HK-2 (cell line): ENCODE measurements around the gene MTHFD1L.
"Not testable (repeated sequence)": the region's sequence is repeated elsewhere in the genome, so short reads cannot be mapped to it uniquely, and the experiment has no call there.

Experiments used
- DNase-seq: peaks from one replicate; pipeline ENCODE4 v3.0.0-alpha.2; 2018; ENCODE audit not compliant: unreplicated experiment

The MTHFD1L gene

GRCh38 chr6:151123641-151124040 lies 258.1 kb downstream of the MTHFD1L start:
- DNase-seq: not testable (repeated sequence)

DNA sequence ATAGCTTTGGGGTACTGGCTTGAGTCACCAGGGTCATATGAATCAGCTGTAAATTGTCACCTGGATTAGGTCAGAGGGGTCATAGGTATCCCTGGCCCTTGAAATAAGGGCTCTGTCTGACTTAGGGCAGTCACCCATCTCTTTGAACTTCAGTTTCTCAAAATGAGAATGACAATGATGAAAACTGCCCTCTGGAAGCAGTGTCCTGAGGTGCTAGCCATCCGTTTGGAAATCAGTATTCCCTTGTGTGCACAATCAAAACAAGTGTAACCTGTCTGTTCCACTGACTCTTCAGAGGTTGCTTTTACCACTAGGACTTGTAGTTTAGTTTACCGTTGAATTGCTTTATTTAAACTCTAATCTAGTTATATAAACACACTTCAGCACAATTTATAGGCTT lies 259.7 kb downstream of the MTHFD1L start:
- not testable (repeated sequence) for DNase-seq

DNA sequence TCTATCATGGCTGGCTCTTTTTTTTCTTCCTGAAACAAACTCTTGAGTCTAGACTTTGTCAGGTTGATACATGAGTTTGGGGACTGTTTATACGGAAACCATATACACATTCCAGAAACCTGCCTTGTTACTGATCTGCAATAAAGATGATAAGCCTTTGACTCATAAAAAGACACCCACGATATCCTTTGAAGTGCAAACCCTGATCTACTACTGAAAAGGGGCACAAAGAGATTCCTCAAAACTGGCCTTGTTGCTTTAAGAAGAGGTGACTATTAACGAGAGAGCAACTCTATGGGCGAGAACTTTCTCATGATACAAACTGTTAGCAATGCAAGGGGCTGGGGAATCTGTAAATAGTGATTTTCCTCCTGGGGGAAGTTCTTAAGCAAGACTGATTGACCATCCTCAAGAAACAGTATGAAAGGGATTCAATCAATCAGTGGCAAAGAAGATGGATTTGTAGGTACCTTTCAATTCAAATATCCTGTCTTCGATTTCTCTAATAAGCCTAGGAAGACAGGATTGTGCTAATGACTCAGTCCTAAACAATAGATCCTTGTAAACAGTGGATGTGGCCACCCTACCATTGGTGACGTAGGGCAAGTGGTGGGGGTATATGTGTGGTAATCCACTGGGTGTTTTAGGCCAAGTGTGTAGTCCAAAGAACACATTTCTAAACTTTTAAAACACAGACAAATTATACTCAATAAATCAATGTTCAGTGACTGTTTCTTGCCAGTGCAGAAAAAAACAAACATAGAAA lies 260.3 kb downstream of the MTHFD1L start:
- DNase-seq: not testable (repeated sequence)

GRCh38 chr6:151126417-151126724 lies 260.9 kb downstream of the MTHFD1L start:
- not testable (repeated sequence) for DNase-seq

DNA sequence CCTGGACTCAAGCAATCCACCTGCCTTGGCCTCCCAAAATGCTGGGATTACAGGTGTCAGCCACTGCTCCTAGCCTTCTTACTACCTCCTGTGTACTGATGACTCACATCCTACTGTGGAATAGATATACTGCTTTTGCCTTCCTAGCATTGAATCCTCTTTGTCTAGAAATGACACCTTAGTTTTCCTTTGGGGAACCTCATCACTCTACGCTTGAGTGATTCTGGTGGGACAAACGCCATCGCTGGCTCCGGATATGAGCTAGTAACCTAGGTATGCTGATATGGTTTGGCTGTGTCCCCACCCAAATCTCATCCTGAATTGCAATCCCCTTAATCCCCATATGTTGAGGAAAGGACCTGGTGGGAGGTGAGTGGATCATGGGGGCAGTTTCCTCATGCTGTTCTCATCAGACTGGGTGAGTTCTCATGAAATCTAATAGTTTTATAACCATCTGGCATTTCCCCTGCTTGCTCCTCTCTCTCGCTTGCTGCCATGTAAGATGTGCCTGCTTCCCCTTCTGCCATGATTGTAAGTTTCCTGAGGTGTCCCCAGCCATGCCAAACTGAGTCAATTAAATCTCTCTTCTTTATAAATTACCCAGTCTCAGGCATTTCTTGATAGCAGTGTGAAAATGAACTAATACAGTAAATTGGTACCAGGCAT lies 261.8 kb downstream of the MTHFD1L start:
- not testable (repeated sequence) for DNase-seq

GRCh38 chr6:151128763-151129370 lies 263.4 kb downstream of the MTHFD1L start:
- no peak for DNase-seq

DNA sequence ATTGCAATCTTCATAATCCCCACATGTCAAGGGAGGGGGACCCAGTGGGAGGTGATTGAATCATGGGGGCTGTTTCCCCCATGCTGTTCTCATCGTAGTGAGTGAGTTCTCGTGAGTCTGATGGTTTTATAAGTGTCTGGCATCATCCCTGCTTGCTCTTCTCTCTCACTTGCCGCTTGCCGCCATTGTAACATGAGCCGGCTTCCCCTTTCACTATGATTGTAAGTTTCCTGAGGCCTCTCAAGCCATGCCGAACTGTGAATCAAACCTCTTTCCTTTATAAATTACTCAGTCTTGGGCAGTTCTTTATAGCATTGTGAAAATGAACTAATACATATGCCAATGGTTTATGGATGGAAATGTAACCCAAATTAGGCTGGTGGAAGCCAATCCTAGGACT lies 264.8 kb downstream of the MTHFD1L start:
- DNase-seq: no peak

DNA sequence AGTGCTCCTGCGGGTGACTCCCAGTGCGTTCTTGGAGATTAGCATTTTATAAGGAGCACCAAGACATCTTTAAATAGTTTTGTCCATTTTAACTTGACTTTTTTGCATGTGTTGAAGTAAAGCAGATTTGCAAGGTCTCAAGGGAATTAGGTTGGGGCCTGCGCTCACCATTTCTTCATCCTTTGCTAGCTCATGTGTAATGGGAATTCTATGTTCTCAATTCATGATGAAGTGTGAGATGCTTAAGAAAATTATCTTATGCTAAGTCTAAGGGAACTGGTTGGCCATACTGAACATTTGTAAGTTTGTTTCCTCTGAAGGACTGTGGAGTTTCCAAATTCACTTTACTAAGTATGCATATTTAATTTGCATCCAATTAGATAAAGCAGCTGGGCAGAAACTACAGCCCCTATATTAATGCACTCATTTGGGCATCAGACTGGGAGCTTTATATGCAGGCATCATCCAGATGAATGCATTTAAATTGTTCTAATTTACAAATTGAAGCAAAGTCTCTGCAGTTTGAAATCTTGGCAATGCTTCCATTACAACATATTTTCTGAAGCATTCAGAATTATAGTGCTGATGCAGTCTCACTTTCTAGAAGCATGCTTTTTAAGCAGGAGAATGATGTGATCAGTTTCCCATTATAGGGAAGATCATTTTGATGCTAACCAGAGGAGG lies 266.0 kb downstream of the MTHFD1L start:
- DNase-seq: no peak

DNA sequence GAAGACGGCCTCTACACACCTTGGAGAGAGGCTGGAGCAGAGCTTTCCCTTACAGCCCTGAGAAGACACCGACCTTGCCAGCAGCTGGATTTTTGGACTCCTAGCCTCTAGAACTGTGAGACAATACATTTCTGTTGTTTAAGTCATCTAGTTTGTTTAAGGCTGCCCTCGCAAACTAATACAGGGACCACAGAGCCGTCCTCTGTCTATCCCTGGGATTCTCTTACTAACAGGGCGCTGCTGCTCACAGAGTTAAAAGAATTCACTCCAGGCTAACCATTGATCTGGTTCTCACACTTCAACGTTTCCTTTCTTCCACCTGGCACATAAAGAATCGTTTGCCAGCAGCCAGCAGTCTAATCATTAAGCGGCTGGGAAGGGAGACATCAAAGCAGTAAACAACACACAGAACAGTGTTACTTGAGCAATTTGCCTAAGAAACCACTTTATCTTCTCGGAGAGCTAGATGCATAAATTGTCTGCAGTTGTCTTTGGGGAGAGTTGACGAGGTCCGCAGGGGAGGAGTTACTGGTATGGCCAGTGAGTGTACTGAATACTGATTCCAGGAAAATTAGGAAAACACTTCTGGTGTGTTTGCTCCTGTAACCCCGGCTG lies 270.7 kb downstream of the MTHFD1L start:
- DNase-seq: no peak

DNA sequence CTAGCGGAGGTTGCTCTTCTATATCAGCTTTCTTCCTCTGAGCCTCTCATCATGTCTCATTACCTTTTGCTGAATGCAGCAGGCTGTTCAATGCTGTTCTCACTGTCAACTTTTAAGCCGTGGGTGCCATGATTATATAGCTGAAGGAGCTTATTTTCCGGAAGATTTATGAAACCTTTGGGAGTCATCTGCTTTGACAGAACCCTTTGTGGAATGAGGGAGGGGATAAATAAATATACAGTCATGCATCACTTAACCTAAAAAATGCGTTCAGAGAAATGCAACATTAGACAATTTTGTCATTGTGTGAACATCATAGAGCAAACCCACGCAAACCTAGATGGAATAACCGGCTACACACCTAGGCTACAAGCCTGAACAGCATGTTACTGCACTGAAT lies 272.0 kb downstream of the MTHFD1L start:
- DNase-seq: no peak

- DNase-seq: no peak
Observed at GRCh38 chr6:151139524-151139923, 274.0 kb downstream of the MTHFD1L start.

DNA sequence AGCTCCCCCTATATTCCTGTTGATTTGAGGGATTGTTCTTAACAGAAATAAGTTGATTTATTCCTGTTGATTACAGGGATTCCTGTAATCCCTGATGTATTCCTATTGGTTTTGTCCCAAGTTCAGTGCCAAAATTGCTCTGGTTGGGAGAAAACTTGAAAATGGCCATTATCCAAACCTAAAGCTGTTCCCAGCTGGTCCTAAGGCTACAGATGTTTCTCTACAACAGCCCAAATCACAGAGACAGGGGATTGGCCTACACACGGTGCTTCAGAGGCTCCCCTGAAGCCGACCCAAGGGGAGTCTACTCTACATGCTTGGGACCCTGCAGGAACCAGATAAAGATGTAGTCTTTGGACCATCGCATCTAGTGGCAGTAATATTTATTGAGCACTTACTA lies 275.3 kb downstream of the MTHFD1L start:
- no peak for DNase-seq

DNA sequence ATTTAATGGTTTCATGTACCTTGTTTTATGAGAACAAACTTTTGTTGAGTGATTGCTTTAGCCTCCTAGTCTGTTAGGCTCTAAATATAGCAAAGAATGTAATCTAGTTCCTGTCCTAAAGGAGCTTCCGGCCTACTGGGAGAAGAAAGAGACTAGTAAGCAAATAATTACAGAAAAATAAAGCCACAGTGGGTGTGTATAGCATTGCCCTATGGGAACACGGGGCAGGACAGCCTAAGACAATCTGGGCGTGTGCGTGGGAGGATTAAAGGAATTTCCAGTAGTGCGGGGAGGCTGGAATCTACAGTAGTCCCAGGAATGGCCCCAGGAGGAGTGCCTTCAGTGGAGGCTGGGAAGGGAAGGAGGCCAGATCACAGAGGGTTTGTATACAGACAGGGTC lies 276.2 kb downstream of the MTHFD1L start:
- no peak for DNase-seq

DNA sequence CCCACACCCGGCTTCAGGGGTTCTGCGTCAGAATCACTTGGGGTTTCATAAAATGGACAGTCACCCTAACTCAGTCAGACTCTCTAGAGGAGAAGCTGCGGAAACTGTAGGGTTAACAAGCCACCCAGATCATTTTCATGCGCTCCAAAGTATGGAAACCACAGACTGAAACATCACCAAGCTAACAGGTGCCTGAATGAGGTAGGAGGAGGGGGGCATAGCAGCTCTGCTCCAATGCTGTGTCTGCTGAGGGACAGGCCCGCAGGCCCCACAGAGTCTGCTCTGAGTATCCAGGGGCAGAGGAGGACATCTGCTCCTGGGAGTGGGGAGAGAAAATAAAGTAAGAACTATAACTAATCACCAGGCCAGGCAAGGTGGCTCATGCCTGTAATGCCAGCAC lies 277.2 kb downstream of the MTHFD1L start:
- DNase-seq: no peak

GRCh38 chr6:151143337-151143736 lies 277.8 kb downstream of the MTHFD1L start:
- no peak for DNase-seq

GRCh38 chr6:151143806-151144205 lies 278.3 kb downstream of the MTHFD1L start:
- no peak for DNase-seq

GRCh38 chr6:151147118-151147832 lies 281.8 kb downstream of the MTHFD1L start:
- DNase-seq: no peak

- no peak for DNase-seq
Observed at GRCh38 chr6:151148111-151148510, 282.6 kb downstream of the MTHFD1L start.

DNA sequence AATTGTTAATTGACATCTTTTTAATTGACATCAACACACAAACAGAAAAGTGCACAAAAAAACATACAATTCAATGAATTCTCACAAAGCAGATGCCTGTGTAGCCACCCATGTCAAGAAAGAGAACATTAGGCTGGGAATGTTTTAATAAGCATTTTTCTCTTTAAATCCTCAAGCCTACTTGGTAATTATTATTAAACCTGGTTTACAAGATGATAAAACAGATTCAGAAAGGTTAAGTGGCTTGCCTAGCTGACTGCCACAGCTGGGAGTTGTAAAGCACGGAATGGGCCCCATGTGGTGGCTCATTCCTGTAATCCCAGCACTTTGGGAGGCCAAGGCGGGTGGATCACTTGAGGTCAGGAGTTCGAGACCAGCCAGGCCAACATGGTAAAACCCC lies 284.3 kb downstream of the MTHFD1L start:
- no peak for DNase-seq
